HepG2 (cell line): ENCODE results near the gene PRSS3. TPM values are rescaled to one million over a fixed set of nuclear protein-coding genes. Genes with fewer than 3 reads are reported as not detected.
A peak's percentile ranks its signal among the peaks of the same experiment; 100 is the strongest.

Experiments used
- GATAD1 ChIP-seq: IDR thresholded peaks from 2 replicates; pipeline ENCODE4 v1.6.1; 2016; ENCODE audit warnings: missing genetic modification reagents, missing compliant biosample characterization
- KLF15 ChIP-seq: sonication (generic); formaldehyde crosslinking; IDR thresholded peaks from 2 replicates; pipeline ENCODE4 v1.8.1; 2023; ENCODE audit warnings: borderline replicate concordance, mild to moderate bottlenecking, inconsistent platforms, missing genetic modification reagents, mixed read lengths
- LCORL ChIP-seq, 2 experiments: fragments of 450-650 bp in 1 of 2; sonication (generic) in 1 of 2; formaldehyde crosslinking in 1 of 2; IDR thresholded peaks; 2 replicates each; pipeline versions ENCODE4 v1.5.0 to v1.6.1; 2017 to 2020; ENCODE audit warnings: antibody characterized with exemption in 1 of 2, missing genetic modification reagents in 1 of 2
- NCOR1 ChIP-seq: fragments of 200-600 bp; sonication (generic); IDR thresholded peaks from 2 replicates; pipeline ENCODE4 v1.7.0; 2017; ENCODE audit warnings: antibody characterized with exemption, low read length, borderline replicate concordance
- SOX13 ChIP-seq, 3 experiments: fragments of 450-650 bp in 1 of 3; sonication (generic) in 1 of 3; formaldehyde crosslinking in 1 of 3; IDR thresholded peaks in 2 of 3; conservative IDR thresholded peaks in 1 of 3; 2 replicates each; pipeline versions ENCODE4 v1.5.0 to v1.6.1; 2016 to 2020; ENCODE audit warnings: antibody characterized with exemption in 1 of 3, mild to moderate bottlenecking in 1 of 3, missing compliant biosample characterization in 1 of 3, missing genetic modification reagents in 1 of 3, moderate library complexity in 1 of 3
- TCF7 ChIP-seq: sonication (generic); IDR thresholded peaks from 2 replicates; pipeline ENCODE4 v1.6.1; 2016; ENCODE audit warnings: antibody characterized with exemption, low read depth
- TFAP4 ChIP-seq: sonication (generic); IDR thresholded peaks from 2 replicates; pipeline ENCODE4 v1.6.1; 2016; ENCODE audit warnings: low read depth, borderline replicate concordance
- ZBTB34 ChIP-seq: sonication (generic); formaldehyde crosslinking; IDR thresholded peaks from 2 replicates; pipeline ENCODE4 v1.8.0; 2022; ENCODE audit warnings: mild to moderate bottlenecking, missing genetic modification reagents
- ZHX1 ChIP-seq: sonication (generic); formaldehyde crosslinking; IDR thresholded peaks from 2 replicates; pipeline ENCODE4 v1.8.1; 2022; ENCODE audit warnings: low read depth, mild to moderate bottlenecking, missing genetic modification reagents
- ZNF205 ChIP-seq: IDR thresholded peaks from 2 replicates; pipeline ENCODE4 v1.6.1; 2018; ENCODE audit warnings: missing biosample characterization, missing genetic modification reagents
- ZNF30 ChIP-seq: sonication (generic); formaldehyde crosslinking; IDR thresholded peaks from 2 replicates; pipeline ENCODE4 v1.5.0; 2020; ENCODE audit warnings: mild to moderate bottlenecking, missing genetic modification reagents
- ZNF33B ChIP-seq: sonication (generic); formaldehyde crosslinking; IDR thresholded peaks from 2 replicates; pipeline ENCODE4 v1.5.1; 2020; ENCODE audit warnings: mild to moderate bottlenecking, missing genetic modification reagents
- ZNF572 ChIP-seq: sonication (generic); formaldehyde crosslinking; IDR thresholded peaks from 2 replicates; pipeline ENCODE4 v1.5.1; 2020; ENCODE audit warnings: mild to moderate bottlenecking, missing genetic modification reagents
- ZNF839 ChIP-seq: sonication (generic); formaldehyde crosslinking; IDR thresholded peaks from 2 replicates; pipeline ENCODE4 v1.4.0; 2020; ENCODE audit warnings: missing genetic modification reagents, mild to moderate bottlenecking, borderline replicate concordance
- polyA plus RNA-seq, 8 experiments: library from polyadenylated mRNA; depleted of rRNA in 3 of 8; stranded (reverse) in 7 of 8; unstranded in 1 of 8; fragments of >200 nt; fragmentation: Illumina TruSeq in 4 of 8; extraction: Trizol in 4 of 8; gene quantifications; 2 replicates each; pipeline versions ENCODE4 v1.2.1 to v1.2.3, GENCODE V29; 2011 to 2016; ENCODE audit warnings: low read depth in 4 of 8, missing spikeins in 1 of 8, mixed read lengths in 1 of 8; ENCODE audit not compliant: insufficient read depth in 1 of 8
- total RNA-seq, 5 experiments: library from RNA; depleted of rRNA; stranded (reverse); fragments of >200 nt; fragmentation: Illumina TruSeq; extraction: Trizol; gene quantifications; 2 replicates each; pipeline ENCODE4 v1.2.3, GENCODE V29; 2016; ENCODE audit warnings: low read depth in 1 of 5

The PRSS3 gene
- total and polyA plus RNA-seq, 2 of the 13 experiments (the other 11 are each of a cell fraction or from before 2014, with no cell fraction given) = not detected

- TF ChIP-seq NCOR1 (peak; percentile 69; the same call in 1 of the 2 replicates), ZNF572 (CRISPR knock-in tag) (no peak), ZNF839 (CRISPR knock-in tag) (no peak), ZNF205 (CRISPR knock-in tag) (no peak), TCF7 (peak; percentile 7; the same call in 1 of the 2 replicates), ZNF30 (no peak), ZBTB34 (CRISPR knock-in tag) (peak; percentile 28; the same call in 1 of the 2 replicates), TFAP4 (peak; percentile 63; the same call in 1 of the 2 replicates), LCORL (IDR thresholded peaks at IDR 0.05) (no peak), LCORL (CRISPR knock-in tag; IDR thresholded peaks at IDR 0.05) (peak; percentile 18; the same call in 1 of the 2 replicates), ZNF33B (CRISPR knock-in tag) (no peak), ZHX1 (CRISPR knock-in tag) (no peak), SOX13 (IDR thresholded peaks at IDR 0.05) (no peak), SOX13 (CRISPR knock-in tag; conservative IDR thresholded peaks at IDR 0.05 in 1 of 2, IDR thresholded peaks at IDR 0.05 in 1 of 2) (peak in 1 of 2 experiments; percentile 56; a peak in 2 of 4 replicates), GATAD1 (no peak), KLF15 (CRISPR knock-in tag) (no peak)
These were observed 43.2 kb upstream of the PRSS3 start (continued) for GRCh38 chr9:33752130-33752637.
